ENCODE measurements around the gene ZNF18. TPM values are rescaled to one million over a fixed set of nuclear protein-coding genes. Genes with fewer than 3 reads are reported as not detected.

ZNF18 gene
- total and polyA plus RNA-seq, 2 donors (not counting 3 experiments of a cell fraction or from before 2014, with no cell fraction given), result 2.3 to 5.8 TPM

DNA sequence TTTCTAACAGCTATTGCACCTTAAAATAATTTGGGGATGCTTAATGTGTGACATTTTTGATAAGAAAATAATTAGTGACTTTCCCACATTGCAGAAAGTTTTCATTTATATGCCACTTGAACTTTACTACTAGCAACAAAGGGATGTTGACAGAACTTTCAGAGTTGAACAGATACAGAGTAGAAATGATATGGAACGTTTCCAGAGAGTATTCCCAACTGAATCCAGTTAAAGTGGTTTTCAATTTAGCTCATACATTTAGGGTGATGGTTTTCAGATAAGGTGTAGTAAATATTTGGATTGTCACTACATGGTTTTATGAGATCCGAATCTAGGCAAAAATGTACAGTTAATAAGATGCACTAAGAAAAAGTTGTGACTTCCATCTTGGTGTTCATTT lies 40.7 kb upstream of the ZNF18 start:
- Histone ChIP-seq H3K4me3 (replicated peaks in 1 of 3; ENCODE audit: insufficient read depth in 1 of 3, low read depth in 1 of 3, low read length in 3 of 3) (no peak overlapping the region), H3K4me2 (ENCODE audit: insufficient read depth, low read length) (no peak overlapping the region), H3K36me3 (ENCODE audit: control insufficient read depth in 2 of 2, extremely low read depth in 1 of 2, insufficient read depth in 2 of 2, low read length in 2 of 2) (no peaks in the 10 kb centered on the region), H3K79me2 (ENCODE audit: control insufficient read depth, insufficient read depth, low read length) (peaks cover 29% of the 10 kb centered on the region), H3K9me1 (replicated peaks; ENCODE audit: control insufficient read depth, extremely low read depth, insufficient read depth, low read length) (no peaks in the 10 kb centered on the region), H3K4me1 (ENCODE audit: control insufficient read depth, extremely low read depth, insufficient read depth, low read length) (peaks cover 7% of the 10 kb centered on the region), H3K9ac (replicated peaks; ENCODE audit: extremely low read depth, insufficient read depth, low read length) (no peak overlapping the region), H3K9me3 (replicated peaks; ENCODE audit: control insufficient read depth, insufficient read depth, low read length) (no peaks in the 10 kb centered on the region), H3K27me3 (ENCODE audit: control insufficient read depth in 2 of 2, insufficient read depth in 2 of 2, low read length in 2 of 2) (no peaks in the 10 kb centered on the region), H4K20me1 (replicated peaks; ENCODE audit: control insufficient read depth, extremely low read depth, insufficient read depth, low read length) (peaks cover 4% of the 10 kb centered on the region), H2AFZ (ENCODE audit: low read depth, low read length) (no peak overlapping the region), H3K27ac (ENCODE audit: insufficient read depth, low read depth, low read length) (no peak overlapping the region)
- intact Hi-C loops (cut with micrococcal nuclease) (no loop called here), dilution Hi-C loops (cut with MboI; ENCODE audit: extremely low pct_ligation_motif_present, low sequenced_read_pairs) (no loop called here)
- DNase-seq (ENCODE audit: low read depth, low spot score) (no peak), FAIRE-seq (no peak)
- ChIA-PET CTCF (interaction anchor here (0.8 to 1.4 kb wide), 2 partner anchors 9 to 18 kb away, joined by 3 read pairs; no protein-coding TSS in a partner anchor), POLR2A (interaction anchor here (0.8 kb wide), 1 partner anchor 10 kb away, joined by 3 read pairs; no protein-coding TSS in a partner anchor)
- TF ChIP-seq, protein P1, sequence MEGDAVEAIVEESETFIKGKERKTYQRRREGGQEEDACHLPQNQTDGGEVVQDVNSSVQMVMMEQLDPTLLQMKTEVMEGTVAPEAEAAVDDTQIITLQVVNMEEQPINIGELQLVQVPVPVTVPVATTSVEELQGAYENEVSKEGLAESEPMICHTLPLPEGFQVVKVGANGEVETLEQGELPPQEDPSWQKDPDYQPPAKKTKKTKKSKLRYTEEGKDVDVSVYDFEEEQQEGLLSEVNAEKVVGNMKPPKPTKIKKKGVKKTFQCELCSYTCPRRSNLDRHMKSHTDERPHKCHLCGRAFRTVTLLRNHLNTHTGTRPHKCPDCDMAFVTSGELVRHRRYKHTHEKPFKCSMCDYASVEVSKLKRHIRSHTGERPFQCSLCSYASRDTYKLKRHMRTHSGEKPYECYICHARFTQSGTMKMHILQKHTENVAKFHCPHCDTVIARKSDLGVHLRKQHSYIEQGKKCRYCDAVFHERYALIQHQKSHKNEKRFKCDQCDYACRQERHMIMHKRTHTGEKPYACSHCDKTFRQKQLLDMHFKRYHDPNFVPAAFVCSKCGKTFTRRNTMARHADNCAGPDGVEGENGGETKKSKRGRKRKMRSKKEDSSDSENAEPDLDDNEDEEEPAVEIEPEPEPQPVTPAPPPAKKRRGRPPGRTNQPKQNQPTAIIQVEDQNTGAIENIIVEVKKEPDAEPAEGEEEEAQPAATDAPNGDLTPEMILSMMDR (IDR thresholded peaks at IDR 0.05; ENCODE audit: extremely low read depth in 1 of 2, insufficient read depth in 1 of 2, low read depth in 1 of 2, low read length in 2 of 2), result no peak
- no peak for TF ChIP-seq MYC (IDR thresholded peaks at IDR 0.05; ENCODE audit: low read depth, low read length)
- no peak for TF ChIP-seq EZH2 (IDR thresholded peaks at IDR 0.05; ENCODE audit: borderline replicate concordance, low read depth, low read length, severe bottlenecking)
- TF ChIP-seq JUN (IDR thresholded peaks at IDR 0.05; ENCODE audit: borderline replicate concordance, insufficient read depth, insufficient read length, low read depth), result no peak
- TF ChIP-seq GATA2 (IDR thresholded peaks at IDR 0.05; ENCODE audit: insufficient read depth, insufficient read length, low read depth, low read length), result no peak
- no peak for TF ChIP-seq POLR2AphosphoS5 (IDR thresholded peaks at IDR 0.05; ENCODE audit: insufficient read depth, low read depth, low read length)
- TF ChIP-seq FOS (IDR thresholded peaks at IDR 0.05; ENCODE audit: borderline replicate concordance, insufficient read depth, low read length), result no peak
- no peak for TF ChIP-seq POLR2A (IDR thresholded peaks at IDR 0.05; ENCODE audit: low read depth, low read length)
- TF ChIP-seq, protein P2, sequence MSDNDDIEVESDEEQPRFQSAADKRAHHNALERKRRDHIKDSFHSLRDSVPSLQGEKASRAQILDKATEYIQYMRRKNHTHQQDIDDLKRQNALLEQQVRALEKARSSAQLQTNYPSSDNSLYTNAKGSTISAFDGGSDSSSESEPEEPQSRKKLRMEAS (IDR thresholded peaks at IDR 0.05; ENCODE audit: insufficient read depth, insufficient read length), result no peak
- BruUV-seq (replicated peaks), result no TSS peak
